LHCN-M2 (cell line): Measurements from ENCODE around the gene BRD4. TPM values are rescaled to one million over a fixed set of nuclear protein-coding genes. Genes with fewer than 3 reads are reported as not detected.

Source experiments
- DNase-seq: peaks from one replicate; pipeline ENCODE4 v3.0.0-alpha.2; 2012; ENCODE audit warnings: low read depth
- total RNA-seq: library from RNA; depleted of rRNA; stranded (reverse); fragments of >200 nt; gene quantifications from 2 replicates; pipeline ENCODE4 v1.2.3, GENCODE V29; 2014

BRD4 gene
- total RNA-seq, 1 experiment from 2014 or later: 15.6 TPM

- DNase-seq: no peak
Observed at GRCh38 chr19:15290166-15290565, 42.2 kb downstream of the BRD4 start.

GRCh38 chr19:15289673-15290072 is 42.7 kb downstream of the BRD4 start:
- DNase-seq: no peak

GRCh38 chr19:15288146-15288963 is 44.0 kb downstream of the BRD4 start:
- DNase-seq: peak; percentile 69

- no peak for DNase-seq
Observed at GRCh38 chr19:15287496-15287895, 44.8 kb downstream of the BRD4 start.

- DNase-seq: no peak
Observed at GRCh38 chr19:15286688-15287365, 45.5 kb downstream of the BRD4 start.

- DNase-seq: no peak
Observed at GRCh38 chr19:15285896-15286591, 46.3 kb downstream of the BRD4 start.

GRCh38 chr19:15284896-15285295 is 47.4 kb downstream of the BRD4 start:
- DNase-seq: no peak

GRCh38 chr19:15284091-15284490 is 48.2 kb downstream of the BRD4 start:
- DNase-seq: no peak

GRCh38 chr19:15283141-15283883 is 49.0 kb downstream of the BRD4 start:
- DNase-seq: peak; percentile 81

GRCh38 chr19:15282311-15282705 is 50.0 kb downstream of the BRD4 start:
- no peak for DNase-seq

GRCh38 chr19:15280915-15281683 is 51.2 kb downstream of the BRD4 start:
- DNase-seq: peak; percentile 90

- DNase-seq: peak; percentile 78
Observed at GRCh38 chr19:15280048-15280725, 52.2 kb downstream of the BRD4 start.

- DNase-seq: no peak
Observed at GRCh38 chr19:15279326-15279904, 52.9 kb downstream of the BRD4 start.

- DNase-seq: no peak
Observed at GRCh38 chr19:15276620-15277215, 55.6 kb downstream of the BRD4 start.

- no peak for DNase-seq
Observed at GRCh38 chr19:15274477-15274876, 57.9 kb downstream of the BRD4 start.

- DNase-seq: no peak
Observed at GRCh38 chr19:15269806-15270205, 62.5 kb downstream of the BRD4 start.

- DNase-seq: no peak
Observed at GRCh38 chr19:15268928-15269253, 63.4 kb downstream of the BRD4 start.

- DNase-seq: no peak
Observed at GRCh38 chr19:15268192-15268927, 64.0 kb downstream of the BRD4 start.

GRCh38 chr19:15266683-15267082 is 65.7 kb downstream of the BRD4 start:
- no peak for DNase-seq
